ENCODE results near the gene RASGEF1C.
A peak's percentile ranks its signal among the peaks of the same experiment; 100 is the strongest.
"Not testable (repeated sequence)": the region's sequence is repeated elsewhere in the genome, so short reads cannot be mapped to it uniquely, and the experiment has no call there.

The RASGEF1C gene

DNA sequence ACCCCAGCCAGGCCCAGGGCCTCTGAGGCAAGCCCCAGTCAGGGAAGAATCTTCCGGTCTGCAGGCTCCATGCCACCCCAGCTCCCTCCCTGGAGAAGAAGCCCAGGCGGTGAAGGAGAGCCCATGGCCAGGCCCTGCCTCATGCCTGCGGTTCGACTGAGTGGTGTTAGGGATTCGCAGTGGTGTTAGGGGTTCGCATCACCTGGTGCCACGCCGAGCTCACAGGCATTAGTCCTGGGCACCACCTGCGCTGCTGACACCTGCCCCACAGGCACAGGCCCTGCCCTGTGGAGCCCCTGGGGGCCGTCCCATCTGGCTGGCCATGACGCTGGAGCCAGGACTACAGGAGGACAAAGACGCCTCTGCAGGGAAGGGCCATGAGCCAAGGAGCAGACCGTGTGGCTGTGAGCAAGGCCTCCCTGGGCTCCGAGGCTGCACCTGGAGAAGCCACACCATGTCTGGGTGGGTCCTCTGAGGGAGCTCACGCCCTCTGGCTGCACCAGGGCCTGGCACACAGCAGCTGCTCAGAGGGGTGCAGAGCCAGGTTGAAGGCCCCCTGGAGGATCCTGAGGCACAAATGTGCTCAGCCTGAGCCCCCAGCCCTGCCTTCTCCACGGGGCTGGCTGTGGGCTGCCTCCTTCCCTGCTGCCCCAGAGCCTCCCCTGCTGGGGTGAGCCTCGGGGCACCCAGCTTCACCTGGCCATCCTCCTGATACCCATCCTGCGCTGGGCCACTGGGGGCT, 109.8 kb downstream of the RASGEF1C start:
- no peak for DNase-seq

DNA sequence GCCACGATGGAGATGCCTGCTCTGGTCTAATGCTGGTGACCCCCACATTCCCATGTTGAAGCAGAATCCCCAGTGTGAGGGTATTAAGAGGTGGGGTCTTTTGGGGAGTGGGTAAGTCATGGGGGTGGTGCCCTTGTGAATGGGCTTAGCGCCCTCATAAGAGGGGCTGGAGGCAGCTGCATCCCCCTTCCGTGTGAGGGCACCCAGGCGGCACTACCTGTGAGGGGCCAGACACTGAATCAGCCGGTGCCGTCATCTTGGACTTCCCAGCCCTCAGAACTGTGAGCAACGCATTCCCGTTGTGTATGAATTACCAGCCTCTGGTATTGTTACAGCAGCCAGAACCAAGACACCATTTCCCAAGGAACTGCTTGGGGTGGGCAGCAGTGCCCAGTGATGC, 110.5 kb downstream of the RASGEF1C start:
- no peak for DNase-seq

DNA sequence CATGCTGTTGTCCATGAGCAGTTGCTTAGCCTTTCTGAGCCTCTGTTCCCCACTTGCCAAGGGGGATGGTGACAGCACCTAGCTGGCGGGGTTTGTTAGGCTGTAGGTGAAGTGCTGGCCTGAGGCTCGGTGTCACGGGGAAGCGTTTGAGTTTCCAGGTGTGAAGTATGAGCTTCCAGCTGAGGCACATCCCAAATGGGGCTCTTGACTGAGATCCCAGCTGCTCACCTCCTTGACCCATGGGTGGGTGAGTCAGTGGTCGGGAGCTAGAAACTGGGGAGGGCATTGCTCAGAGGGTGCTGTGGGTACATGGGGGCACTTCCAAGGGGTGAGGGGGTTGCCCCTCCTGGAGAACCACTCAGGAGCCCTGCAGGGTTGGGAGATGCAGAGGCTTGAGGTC, 111.1 kb downstream of the RASGEF1C start:
- no peak for DNase-seq

DNA sequence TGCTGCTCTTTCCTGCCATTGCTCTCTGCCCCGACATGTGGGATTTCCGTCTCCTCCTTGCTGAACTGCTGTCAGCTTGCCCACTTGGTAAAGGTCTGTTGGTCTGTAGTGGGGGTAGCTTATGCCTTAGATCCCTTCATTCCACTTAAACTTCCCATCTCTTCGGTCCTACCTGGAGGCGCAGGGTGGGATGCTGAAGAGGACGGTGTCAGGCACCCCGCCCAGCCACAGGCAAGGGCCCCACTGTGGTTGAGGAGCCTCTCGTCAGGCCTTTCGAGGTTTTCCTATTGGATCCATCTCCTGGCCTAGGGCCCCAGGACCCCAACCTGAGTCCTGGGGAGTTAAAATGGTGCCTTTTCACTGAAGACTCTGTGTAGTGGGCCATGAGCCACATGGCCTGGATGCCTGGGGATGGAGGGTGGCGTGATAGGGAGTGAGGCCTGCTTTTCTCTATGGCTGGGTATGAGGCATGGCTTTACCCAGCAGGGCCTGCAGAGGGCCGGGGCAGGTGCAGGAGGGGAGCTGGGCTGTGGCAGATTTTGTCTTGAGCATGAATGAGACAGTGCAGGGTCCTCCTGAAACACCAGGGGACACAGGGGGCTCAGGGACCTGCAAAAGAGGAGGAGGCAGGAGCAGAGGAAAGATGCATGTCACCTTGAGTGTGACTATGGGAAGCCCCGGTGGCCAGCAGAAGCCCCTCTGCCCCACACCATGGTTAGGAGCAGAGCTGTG, 111.7 kb downstream of the RASGEF1C start:
- no peak for DNase-seq

DNA sequence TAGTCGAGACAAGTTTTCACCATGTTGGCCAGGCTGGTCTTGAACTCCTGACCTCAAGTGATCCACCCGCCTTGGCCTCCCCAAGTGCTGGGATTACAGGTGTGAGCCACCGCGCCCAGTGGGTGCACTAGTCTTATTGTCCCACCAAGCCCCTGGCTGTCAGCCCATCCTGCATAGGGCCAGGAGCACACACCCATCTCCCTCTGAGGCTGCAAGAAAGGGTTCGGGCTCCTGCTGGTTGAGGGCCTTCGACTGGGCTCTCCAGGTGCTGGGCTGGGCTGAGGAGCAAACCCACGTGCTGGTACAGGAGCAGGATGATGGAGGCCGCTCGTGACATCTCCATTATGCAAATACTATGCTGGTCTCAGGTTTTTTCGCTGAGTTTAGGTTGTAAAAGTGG, 112.4 kb downstream of the RASGEF1C start:
- no peak for DNase-seq

DNA sequence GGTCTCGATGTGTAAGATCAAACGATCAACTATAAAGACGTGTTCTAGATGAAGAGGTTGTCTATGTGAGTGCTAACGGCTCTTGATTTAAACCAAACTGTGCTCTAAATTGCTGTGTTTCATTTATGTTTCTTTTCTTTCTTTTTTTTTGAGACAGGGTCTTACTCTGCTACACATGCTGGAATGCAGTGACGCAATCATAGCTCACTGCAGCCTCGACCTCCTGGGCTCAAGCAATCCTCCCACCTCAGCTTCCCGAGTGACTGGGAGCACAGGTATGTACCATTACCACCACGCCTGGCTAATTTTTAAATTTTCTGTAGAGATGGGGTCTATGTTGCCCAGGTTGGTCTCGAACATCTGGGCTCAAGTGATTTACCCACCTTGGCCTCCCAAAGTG, 113.5 kb downstream of the RASGEF1C start:
- DNase-seq, result no peak

DNA sequence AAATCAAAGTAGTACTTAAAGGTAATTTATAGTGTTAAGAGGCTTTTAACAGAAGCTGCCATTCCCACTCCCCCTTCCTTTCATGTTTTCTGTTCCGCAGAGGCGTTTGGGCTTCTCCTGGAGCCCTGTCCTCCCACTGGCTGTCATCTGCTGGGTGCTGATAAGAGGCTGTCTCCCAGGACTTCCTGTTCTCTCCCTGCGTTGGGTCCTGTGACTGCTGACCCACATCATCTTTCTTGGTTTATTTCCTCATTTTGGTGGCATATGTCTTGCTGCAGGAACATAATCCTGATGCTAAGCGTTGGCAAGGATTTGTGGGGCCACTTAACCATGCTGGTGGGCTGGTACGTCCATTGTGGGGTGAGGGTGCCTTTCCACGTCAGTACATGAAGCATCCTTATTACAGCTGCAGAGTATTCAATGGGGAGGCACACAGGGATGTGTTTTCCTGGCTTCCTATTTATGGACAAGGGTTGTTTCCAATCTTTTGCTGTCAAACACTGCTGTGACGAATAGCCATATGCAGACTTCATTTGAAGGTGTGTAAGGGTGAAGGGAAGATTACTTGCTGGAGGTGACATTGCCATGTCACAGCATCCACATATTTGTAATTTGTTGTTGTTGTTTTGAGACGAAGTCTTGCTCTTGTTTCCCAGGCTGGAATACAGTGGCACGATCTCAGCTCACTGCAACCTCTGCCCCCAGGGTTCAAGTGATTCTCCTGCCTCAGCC, 115.2 kb downstream of the RASGEF1C start:
- DNase-seq, result no peak

DNA sequence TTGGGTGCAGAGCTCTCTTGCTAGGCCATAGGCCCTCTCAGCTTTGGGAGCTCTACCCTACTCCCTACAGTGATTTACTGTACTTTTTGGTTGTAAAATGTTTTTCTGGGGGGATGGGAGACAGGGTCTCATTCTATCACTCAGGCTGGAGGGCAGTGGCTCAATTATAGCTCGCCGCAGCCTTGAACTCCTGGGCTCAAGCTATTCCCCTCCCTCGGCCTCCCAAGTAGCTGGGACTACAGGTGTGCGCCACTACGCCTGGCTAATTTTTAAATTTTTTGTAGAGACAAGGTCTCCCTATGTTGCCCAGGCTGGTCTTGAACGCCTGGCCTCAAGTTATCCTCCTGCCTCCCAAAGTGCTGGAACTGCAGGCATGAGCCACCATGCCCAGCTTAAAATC, 115.8 kb downstream of the RASGEF1C start:
- DNase-seq, result no peak

DNA sequence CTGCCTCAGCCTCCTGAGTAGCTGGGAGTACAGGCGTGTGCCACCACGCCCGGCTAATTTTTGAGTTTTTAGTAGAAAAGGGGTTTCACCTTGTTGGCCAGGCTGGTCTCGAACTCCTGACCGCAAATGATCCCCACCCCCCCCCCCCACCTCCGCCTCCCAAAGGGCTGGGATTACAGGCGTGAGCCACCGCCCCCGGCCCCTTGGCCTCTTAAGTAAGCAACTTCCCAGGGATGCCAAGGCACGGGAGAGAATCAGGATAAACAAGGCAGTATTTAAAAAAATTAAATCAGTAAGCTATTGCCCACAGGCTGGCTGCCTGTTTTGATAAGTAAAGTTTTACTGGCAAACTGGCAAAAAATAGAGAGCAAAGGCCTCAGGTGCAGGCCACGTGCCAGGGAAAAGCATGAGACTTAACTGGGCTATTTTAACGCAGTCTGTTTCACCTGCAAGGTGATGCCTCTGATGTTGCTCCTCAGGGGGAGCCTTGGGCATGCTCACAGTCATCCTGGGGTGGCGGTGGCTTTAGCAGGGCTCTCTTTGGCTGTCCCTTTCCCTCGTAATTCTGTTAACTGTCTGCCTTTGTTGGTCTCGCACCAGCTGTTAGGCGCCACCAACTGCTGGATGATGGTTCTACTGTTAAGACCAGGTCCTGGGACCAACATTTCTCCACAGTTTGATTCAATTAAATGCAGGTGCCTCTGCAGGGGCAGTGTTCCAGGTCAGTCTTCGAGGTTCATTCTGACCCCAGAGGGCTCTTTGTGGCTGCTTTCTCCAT, 118.1 kb downstream of the RASGEF1C start:
- DNase-seq, result no peak

DNA sequence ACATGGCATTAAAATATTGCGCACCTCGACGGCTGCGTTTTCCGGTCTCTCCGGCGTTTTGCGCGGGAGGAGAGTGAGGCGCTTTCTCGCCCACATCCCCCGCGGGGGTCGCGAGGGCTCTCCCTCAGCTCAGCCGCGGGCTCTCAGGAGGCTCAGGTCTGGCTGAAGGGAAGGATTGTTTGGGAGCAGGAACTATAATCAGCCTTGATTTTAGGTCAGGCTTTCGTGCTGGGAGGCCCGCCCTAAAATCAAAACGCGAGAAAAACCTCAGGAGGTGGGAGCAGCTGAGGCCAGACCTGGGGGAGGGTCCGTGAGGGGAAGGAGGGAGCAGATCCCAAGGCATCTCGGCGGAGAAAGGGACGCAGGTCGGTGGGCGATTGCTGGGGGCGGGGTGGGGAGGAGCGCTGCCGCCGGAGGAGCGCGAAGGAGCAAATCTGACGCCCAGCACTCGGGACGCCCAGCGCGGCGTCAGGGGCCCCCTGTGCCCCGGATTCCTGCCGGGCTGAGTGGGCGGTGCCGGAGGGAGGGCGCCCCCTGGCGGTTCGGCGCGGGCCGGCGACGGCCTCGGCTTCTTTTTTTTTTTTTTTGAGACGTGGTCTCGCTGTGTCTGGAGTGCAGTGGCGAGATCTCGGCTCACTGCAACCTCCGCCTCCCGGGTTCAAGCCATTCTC, 118.8 kb downstream of the RASGEF1C start:
- peak; percentile 88 for DNase-seq

DNA sequence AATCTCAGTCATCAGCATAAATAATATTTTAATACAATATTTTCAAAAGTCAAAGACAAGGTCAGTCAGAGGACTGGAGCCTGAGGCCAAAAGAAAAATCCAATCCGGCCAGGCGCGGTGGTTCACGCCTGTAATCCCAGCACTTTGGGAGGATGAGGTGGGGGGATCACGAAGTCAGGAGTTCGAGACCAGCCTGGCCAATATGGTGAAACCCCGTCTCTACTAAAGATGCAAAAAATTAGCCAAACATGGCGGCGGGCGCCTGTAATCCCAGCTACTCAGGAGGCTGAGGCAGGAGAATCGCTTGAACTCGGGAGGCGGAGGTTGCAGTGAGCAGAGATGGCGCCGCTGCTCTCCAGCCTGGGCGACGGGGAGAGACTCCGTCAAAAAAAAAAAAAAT, 119.4 kb downstream of the RASGEF1C start:
- not testable (repeated sequence) for DNase-seq

DNA sequence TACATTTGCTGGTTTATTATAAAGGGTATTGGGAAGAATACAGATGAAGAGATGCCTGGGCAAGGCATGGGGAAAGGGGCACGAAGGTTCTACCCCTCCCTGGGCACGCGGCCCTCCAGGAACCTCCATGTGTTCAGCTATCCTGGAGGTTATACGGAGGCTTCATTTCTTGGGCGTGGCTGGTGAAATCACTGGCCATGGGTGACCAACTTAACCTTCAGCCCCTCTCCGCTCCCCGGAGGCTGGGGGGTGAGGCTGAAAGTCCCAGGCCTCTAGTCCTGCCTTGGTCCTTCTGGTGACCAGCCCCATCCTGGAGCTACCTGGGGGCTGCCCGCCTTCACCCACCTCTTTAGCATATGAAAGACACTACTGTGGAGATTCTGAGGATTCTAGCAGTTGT, 120.5 kb downstream of the RASGEF1C start:
- DNase-seq, result no peak

DNA sequence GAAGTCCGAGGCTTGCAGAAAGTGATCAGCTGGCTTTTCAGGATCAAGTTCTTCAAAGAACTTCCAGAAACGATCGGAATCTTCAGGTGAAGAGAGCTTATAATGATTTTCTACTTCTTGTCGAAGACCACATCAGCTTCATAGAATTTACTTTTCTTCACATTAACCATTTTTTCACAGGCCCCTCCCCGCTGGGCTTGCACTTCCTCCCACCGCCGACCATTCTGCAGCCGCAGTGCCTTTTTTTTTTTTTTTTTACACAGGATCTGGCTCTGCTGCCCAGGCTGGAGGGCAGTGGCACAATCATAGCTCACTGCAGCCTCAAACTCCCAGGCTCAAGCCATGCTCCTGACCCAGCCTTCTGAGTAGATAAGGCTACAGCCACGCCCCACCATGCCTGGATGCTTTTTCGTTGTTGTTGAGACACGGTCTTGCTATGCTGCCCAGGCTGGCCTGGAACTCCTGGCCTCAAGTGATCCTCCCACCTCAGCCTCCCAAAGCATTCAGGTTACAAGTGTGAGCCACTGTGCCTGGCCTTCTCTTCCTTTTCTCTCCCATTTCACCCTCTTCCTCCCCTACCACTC, 122.1 kb downstream of the RASGEF1C start:
- no peak for DNase-seq

DNA sequence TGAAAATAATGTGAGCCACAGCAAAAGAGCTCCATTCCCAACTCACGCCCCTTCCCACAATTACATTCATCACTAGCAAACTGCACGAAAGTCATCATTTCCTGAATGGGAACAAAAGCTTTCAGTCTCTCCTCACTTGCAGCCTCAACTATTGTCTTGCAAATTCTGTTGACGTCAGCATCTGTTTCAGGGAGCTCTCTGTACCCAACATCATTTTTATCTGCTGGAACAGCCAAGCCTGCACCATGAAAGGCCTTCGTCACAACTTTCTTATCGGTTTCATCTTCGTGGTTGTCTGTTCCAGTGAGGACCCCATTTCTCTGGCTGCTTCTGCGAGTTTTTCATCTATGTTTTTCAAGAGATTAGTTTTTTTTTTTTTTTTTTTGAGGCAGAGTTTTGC, 123.2 kb downstream of the RASGEF1C start:
- DNase-seq, result no peak

DNA sequence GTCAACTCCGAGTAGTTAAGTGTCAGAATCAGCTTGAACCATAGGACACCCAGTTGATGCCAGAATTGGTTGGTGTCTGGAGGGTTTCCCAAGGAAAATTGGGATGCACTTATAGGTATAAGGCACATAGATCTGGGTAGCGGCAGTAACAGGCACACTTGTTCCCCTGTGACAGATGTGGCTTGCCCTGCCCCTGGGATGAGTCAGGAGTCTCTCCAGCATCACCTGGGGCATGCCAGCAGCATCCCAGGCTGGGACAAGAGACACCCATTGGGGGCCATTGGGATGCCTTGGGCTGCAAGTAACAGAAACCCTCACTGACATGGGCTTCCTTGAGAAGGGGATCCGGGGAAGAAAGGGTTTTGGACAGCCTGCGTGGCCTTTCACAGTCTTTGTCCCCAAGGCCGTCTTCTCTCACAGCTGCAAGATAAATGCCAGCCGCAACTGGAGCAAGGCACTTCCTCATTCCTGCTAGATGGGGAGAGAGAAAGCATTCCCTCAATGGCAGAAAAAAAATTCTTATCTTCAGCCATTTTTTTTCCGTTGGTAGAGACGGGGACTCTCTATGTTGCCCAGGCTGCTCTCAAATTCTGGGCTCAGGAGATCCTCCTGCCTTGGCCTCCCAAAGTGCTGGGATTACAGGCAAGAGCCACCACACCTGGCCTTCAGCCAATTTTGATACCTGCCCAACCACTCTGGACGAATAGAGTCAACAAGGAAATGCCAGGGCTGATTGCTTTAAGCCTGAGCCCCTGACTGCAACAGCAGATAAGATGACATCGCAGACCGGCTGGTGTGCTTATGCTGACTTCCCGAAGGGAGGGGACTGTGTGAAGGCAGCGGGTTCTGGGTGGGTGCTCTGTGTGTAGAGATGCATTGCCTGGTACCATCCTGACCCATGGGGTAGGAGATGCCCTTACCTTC, 124.1 kb downstream of the RASGEF1C start:
- no peak for DNase-seq

DNA sequence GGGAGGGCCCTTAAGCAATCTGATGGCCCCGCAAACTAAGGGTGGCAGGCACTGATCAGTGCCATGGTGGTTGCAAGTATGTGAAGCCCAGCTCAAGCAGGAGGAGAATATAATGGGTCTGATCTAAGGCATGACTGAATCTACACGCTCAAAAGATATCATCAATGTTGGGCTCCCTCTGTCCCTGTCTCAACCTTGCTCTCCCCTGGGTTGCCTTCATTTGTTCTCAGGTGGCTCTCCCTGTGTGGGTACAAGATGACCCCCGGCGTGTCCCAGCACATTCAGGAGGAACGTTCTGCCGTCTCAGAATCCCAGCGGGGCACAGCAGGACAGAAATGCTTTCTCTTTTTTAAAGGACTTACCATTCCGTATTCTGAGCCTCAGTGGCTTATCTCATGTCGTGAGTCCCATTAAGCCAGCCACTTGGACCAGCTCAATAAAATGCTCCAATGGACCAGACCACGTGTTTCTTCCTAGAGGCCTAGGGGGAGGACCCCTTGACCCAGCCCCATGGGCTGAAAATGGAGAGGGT, 125.4 kb downstream of the RASGEF1C start:
- no peak for DNase-seq

DNA sequence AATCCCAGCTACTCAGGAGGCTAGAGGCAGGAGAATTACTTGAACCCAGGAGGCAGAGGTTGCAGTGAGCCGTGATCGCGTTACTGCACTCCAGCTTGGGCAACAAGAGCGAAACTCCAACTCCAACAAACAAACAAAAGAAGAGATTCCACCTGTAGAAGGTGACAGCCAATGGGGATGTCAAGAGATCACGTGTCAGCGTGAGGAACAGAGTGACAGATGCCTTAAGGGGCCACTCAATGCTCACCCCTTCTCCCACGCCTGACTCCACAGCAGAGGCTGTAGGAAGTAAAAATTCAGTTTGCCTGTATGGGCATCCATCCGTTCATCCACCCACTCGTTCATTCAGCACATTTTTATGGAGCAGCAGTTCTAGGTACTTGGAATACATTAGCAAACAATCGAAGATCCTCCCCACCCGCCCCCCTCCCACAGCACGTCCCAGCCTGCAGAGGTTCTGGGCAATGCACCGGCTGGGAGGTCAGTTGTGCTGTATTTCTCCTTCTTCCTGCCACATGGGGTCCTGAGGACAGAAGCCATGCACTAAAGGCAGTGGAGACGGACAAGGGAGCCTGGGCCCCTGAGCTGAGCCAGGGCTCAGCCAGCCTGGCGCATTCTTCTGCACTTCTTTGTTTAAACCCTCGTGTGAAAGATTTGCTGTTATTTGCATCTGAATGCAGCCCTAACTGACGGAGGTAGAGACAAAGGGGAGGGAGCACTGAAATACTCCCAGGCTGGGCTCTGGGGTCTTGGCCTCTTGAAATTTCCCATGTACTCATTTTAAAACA, 126.2 kb downstream of the RASGEF1C start:
- no peak for DNase-seq

DNA sequence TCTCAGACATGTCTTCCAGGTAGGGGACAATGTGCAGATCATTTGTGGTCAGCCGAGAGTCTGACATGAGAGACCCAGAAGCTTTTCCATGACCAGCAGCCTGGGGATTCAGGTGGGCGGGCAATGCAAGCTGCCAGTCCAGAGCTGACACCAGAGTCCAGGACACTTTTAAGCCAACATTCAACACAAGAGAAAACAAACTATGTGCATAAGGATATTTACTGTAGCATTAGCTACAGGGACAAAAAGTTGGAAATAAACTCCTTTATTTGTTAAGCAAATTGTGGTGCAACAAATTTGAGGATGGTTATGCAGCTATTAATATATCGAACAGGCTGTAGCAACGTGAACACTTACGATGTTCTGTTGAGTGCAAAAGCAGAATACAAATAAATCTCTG, 127.5 kb downstream of the RASGEF1C start:
- DNase-seq, result no peak

DNA sequence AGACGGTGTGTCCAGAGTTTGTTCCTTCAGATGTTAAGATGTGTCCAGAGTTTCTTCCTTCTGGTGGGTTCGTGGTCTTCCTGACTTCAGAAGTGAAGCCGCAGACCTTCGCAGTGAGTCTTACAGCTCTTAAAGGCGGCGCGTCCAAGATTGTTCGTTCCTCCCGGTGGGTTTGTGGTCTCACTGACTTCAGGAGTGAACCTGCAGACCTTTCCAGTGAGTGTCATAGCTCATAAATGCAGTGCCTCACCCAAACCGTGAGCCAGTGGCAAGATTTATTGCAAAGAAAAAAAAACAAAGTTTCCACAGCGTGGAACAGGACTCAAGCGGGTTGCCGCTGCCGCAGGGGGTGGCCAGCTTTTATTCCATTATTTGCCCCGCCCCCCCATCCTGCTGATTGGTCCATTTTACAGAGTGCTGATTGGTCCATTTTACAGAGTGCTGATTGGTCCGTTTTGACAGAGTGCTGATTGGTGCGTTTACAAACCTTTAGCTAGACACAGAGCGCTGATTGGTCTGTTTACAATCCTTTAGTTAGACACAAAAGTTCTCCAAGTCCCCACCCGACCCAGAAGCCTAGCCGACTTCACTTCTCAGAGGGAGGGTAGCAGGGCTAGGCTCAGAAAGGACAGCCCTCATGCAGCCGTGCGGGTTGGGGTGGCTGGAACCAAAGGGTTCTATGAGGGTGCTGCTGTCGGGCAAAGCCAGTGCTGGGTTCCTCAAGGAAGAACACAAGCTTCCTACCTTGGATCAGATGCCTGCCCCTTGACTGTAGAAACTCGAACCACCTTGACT, 128.3 kb downstream of the RASGEF1C start:
- peak; percentile 63 for DNase-seq

Data from stimulated activated CD8-positive, alpha-beta memory T cell treated with anti-CD3 and anti-CD28 coated beads, Interleukin-4, amount 100 ng/mL, for 48 hours (primary cell).